HepG2 (cell line): ENCODE data around the gene LSM5. TPM values are rescaled to one million over a fixed set of nuclear protein-coding genes. Genes with fewer than 3 reads are reported as not detected.

ENCODE experiments used
- AHDC1 ChIP-seq: sonication (generic); formaldehyde crosslinking; IDR thresholded peaks from 2 replicates; pipeline ENCODE4 v1.5.1; 2020; ENCODE audit warnings: mild to moderate bottlenecking, missing genetic modification reagents, borderline replicate concordance
- CSRNP1 ChIP-seq: sonication (generic); formaldehyde crosslinking; IDR thresholded peaks from 2 replicates; pipeline ENCODE4 v1.8.1; 2023; ENCODE audit warnings: mild to moderate bottlenecking, missing genetic modification reagents
- EED ChIP-seq: sonication (generic); formaldehyde crosslinking; IDR thresholded peaks from 2 replicates; pipeline ENCODE4 v1.5.0; 2020; ENCODE audit warnings: mild to moderate bottlenecking, missing genetic modification reagents
- ESRRA ChIP-seq: sonication (generic); formaldehyde crosslinking; IDR thresholded peaks from 2 replicates; pipeline ENCODE4 v1.5.1; 2020; ENCODE audit warnings: mild to moderate bottlenecking, low read depth, missing genetic modification reagents
- IKZF5 ChIP-seq: IDR thresholded peaks from 2 replicates; pipeline ENCODE4 v1.6.1; 2018; ENCODE audit warnings: missing genetic modification reagents, mild to moderate bottlenecking, missing compliant biosample characterization
- NBN ChIP-seq: fragments of 450-650 bp; conservative IDR thresholded peaks from 2 replicates; pipeline ENCODE4 v1.6.1; 2017
- POGZ ChIP-seq: sonication (generic); formaldehyde crosslinking; IDR thresholded peaks from 2 replicates; pipeline ENCODE4 v1.4.0; 2020; ENCODE audit warnings: mild to moderate bottlenecking, missing genetic modification reagents
- POLR2A ChIP-seq, 2 experiments: IDR thresholded peaks; 2 replicates each; pipeline ENCODE4 v1.6.1; 2011; ENCODE audit warnings: low read depth in 2 of 2, low read length in 2 of 2, mild to moderate bottlenecking in 1 of 2, moderate library complexity in 1 of 2; ENCODE audit not compliant: insufficient read depth in 1 of 2
- RFX3 ChIP-seq: IDR thresholded peaks from 2 replicates; pipeline ENCODE4 v1.6.1; 2016; ENCODE audit warnings: missing biosample characterization, missing genetic modification reagents
- TOE1 ChIP-seq: sonication (generic); formaldehyde crosslinking; IDR thresholded peaks from 2 replicates; pipeline ENCODE4 v1.4.0; 2020; ENCODE audit warnings: mild to moderate bottlenecking, missing genetic modification reagents
- ZBTB1 ChIP-seq: sonication (generic); formaldehyde crosslinking; IDR thresholded peaks from 2 replicates; pipeline ENCODE4 v1.4.0; 2020; ENCODE audit warnings: missing genetic modification reagents, borderline replicate concordance
- ZKSCAN1 ChIP-seq: fragments of 150-350 bp; IDR thresholded peaks from 2 replicates; pipeline ENCODE4 v1.6.1; 2014; ENCODE audit warnings: low read length
- ZNF136 ChIP-seq: sonication (generic); formaldehyde crosslinking; IDR thresholded peaks from 2 replicates; pipeline ENCODE4 v1.8.1; 2022; ENCODE audit warnings: low read depth, mild to moderate bottlenecking, moderate library complexity, missing genetic modification reagents
- ZNF326 ChIP-seq: sonication (generic); formaldehyde crosslinking; IDR thresholded peaks from 2 replicates; pipeline ENCODE4 v1.4.0; 2020; ENCODE audit warnings: missing genetic modification reagents, borderline replicate concordance
- ZNF513 ChIP-seq: sonication (generic); formaldehyde crosslinking; conservative IDR thresholded peaks from 2 replicates; pipeline ENCODE4 v1.5.0; 2020; ENCODE audit warnings: missing genetic modification reagents
- ZNF567 ChIP-seq: sonication (generic); formaldehyde crosslinking; IDR thresholded peaks from 2 replicates; pipeline ENCODE4 v1.8.1; 2023; ENCODE audit warnings: mild to moderate bottlenecking, missing genetic modification reagents, borderline replicate concordance
- ZNF678 ChIP-seq: sonication (generic); formaldehyde crosslinking; IDR thresholded peaks from 2 replicates; pipeline ENCODE4 v1.4.0; 2020; ENCODE audit warnings: mild to moderate bottlenecking, missing genetic modification reagents
- ZNF747 ChIP-seq: sonication (generic); formaldehyde crosslinking; IDR thresholded peaks from 2 replicates; pipeline ENCODE4 v1.8.1; 2023; ENCODE audit warnings: missing genetic modification reagents, mild to moderate bottlenecking, borderline replicate concordance
- ZNF773 ChIP-seq: sonication (generic); formaldehyde crosslinking; IDR thresholded peaks from 2 replicates; pipeline ENCODE4 v1.4.0; 2020; ENCODE audit warnings: missing genetic modification reagents, borderline replicate concordance
- polyA plus RNA-seq, 8 experiments: library from polyadenylated mRNA; depleted of rRNA in 3 of 8; stranded (reverse) in 7 of 8; unstranded in 1 of 8; fragments of >200 nt; fragmentation: Illumina TruSeq in 4 of 8; extraction: Trizol in 4 of 8; gene quantifications; 2 replicates each; pipeline versions ENCODE4 v1.2.1 to v1.2.3, GENCODE V29; 2011 to 2016; ENCODE audit warnings: low read depth in 4 of 8, missing spikeins in 1 of 8, mixed read lengths in 1 of 8; ENCODE audit not compliant: insufficient read depth in 1 of 8
- total RNA-seq, 5 experiments: library from RNA; depleted of rRNA; stranded (reverse); fragments of >200 nt; fragmentation: Illumina TruSeq; extraction: Trizol; gene quantifications; 2 replicates each; pipeline ENCODE4 v1.2.3, GENCODE V29; 2016; ENCODE audit warnings: low read depth in 1 of 5
- TF ChIP-seq, protein P1 (sequence below): IDR thresholded peaks from 2 replicates; pipeline ENCODE4 v1.6.1; 2016; ENCODE audit warnings: mild to moderate bottlenecking, missing biosample characterization, missing genetic modification reagents

LSM5 gene
- total and polyA plus RNA-seq, 2 of the 13 experiments (the other 11 are each of a cell fraction or from before 2014, with no cell fraction given), result 30.3 to 183 TPM

DNA sequence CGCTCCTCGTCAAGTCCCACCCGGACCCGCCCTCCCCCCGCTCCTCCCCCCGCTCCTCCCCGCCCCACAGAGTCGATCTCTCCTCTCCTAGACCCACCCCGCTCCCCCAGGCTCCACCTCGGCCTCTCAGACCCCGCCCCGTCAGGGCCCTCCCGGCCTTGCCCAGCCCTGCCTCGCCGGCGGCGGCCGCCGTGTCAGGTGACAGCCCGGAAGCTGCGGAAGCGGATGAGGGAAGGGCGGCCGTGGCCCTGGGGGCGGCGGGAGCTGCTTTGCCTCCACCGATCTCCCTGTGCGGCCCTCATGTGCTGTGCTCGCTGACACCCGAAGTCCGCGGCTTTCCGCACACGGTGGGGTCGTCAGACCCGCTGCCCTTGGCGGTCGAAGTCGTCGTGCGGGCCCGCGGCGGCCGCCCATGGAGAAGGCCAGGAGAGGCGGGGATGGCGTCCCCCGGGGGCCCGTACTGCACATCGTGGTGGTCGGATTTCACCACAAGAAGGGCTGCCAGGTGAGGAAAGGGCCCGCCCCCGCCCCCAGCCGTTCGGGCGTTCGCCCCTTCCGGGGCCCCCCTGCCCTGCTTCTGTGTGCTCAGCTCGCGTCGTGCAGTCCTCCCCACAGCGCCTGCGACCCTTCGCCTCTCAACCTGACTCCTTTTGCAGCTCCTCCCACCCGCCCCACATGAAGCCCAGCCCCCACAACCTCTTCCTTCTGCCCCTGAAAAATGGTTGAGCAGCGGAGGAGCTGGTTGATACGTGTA is 5.3 kb upstream of the LSM5 start, which contains the start of gene AVL9 (continued):
- TF ChIP-seq AHDC1 (CRISPR knock-in tag) (peak; percentile 43; the same call in 1 of the 2 replicates), ZNF678 (no peak), ESRRA (0 out of 2 replicates have a peak, but pooled peaks have one; percentile 41), ZNF513 (no peak), IKZF5 (CRISPR knock-in tag) (peak; percentile 70), POLR2A (IDR thresholded peaks at IDR 0.05; ENCODE audit: insufficient read depth in 1 of 2, low read depth in 2 of 2, low read length in 2 of 2) (peak; percentile 90 to 93), ZKSCAN1 (no peak), NBN (no peak), ZBTB1 (CRISPR knock-in tag) (no peak), POGZ (CRISPR knock-in tag) (peak; percentile 61; the same call in 1 of the 2 replicates), TOE1 (CRISPR knock-in tag) (no peak), CSRNP1 (CRISPR knock-in tag) (no peak; the same call in none of the 2 replicates), ZNF747 (no peak; the same call in 1 of the 2 replicates), ZNF326 (CRISPR knock-in tag) (no peak), ZNF773 (CRISPR knock-in tag) (no peak; the same call in 1 of the 2 replicates), ZNF136 (CRISPR knock-in tag) (no peak), ZNF567 (no peak), RFX3 (no peak), EED (CRISPR knock-in tag) (peak; percentile 69)
- TF ChIP-seq, protein P1, sequence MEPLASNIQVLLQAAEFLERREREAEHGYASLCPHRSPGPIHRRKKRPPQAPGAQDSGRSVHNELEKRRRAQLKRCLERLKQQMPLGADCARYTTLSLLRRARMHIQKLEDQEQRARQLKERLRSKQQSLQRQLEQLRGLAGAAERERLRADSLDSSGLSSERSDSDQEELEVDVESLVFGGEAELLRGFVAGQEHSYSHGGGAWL (CRISPR knock-in tag), result peak; percentile 83
